ENCODE measurements around the gene TTC9B.

DNA sequence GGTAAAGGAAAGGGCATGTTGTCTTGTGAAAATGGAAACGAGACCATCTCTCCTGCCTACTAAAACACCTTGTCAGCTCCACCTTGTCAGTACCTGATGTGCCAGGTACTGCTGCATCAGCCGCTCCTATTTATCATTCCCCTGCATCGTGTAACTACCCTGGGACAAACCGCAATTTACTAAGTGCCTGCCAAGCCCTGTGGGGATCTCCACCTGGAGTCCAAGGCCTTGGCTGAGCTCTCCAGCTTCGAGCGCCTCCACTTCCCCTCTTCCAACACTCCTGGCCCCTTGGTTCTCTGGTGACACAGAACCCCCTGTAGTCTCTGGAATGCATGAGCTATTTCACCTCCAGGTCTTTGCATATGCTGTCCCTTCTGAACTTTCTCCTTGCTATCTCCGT lies 34.2 kb upstream of the TTC9B start:
- TF ChIP-seq, protein P1, sequence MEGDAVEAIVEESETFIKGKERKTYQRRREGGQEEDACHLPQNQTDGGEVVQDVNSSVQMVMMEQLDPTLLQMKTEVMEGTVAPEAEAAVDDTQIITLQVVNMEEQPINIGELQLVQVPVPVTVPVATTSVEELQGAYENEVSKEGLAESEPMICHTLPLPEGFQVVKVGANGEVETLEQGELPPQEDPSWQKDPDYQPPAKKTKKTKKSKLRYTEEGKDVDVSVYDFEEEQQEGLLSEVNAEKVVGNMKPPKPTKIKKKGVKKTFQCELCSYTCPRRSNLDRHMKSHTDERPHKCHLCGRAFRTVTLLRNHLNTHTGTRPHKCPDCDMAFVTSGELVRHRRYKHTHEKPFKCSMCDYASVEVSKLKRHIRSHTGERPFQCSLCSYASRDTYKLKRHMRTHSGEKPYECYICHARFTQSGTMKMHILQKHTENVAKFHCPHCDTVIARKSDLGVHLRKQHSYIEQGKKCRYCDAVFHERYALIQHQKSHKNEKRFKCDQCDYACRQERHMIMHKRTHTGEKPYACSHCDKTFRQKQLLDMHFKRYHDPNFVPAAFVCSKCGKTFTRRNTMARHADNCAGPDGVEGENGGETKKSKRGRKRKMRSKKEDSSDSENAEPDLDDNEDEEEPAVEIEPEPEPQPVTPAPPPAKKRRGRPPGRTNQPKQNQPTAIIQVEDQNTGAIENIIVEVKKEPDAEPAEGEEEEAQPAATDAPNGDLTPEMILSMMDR (IDR thresholded peaks at IDR 0.05) = no peak
- TF ChIP-seq POLR2A (IDR thresholded peaks at IDR 0.05) (no peak), POLR2AphosphoS5 (IDR thresholded peaks at IDR 0.05) (no peak), EP300 (IDR thresholded peaks at IDR 0.05) (no peak)
